GM12878 (cell line): Measurements from ENCODE around the gene C3orf20. TPM values are rescaled to one million over a fixed set of nuclear protein-coding genes. Genes with fewer than 3 reads are reported as not detected.

ENCODE experiments used
- ATAC-seq: fragments of 200-7000 bp; cut with Tn5 transposase; 3 replicates; pipeline ENCODE4 v1.9.1; 2020; ENCODE audit warnings: mild to moderate bottlenecking, moderate library complexity
- BruUV-seq: library from RNA; stranded (reverse); fragments of 400-500 nt; replicated peaks from 2 replicates; lab custom pipeline; 2021; lab: Mats Ljungman, UMichigan
- CTCF ChIA-PET: fragments of 300-600 bp; sonication (Branson Sonifier 250); formaldehyde crosslinking; extraction: SDS; loops from one replicate; lab custom pipeline; 2021; ENCODE audit warnings: inconsistent platforms; lab: Yijun Ruan, JAX
- POLR2A ChIA-PET: fragments of 350-600 bp; formaldehyde crosslinking; extraction: SDS; loops from one replicate; lab custom pipeline; 2021; ENCODE audit warnings: inconsistent platforms; lab: Charles Lee
- RAD21 ChIA-PET: fragments of 300-600 bp; sonication (Branson Sonifier 250); formaldehyde crosslinking; loops from one replicate; lab custom pipeline; 2023; ENCODE audit warnings: antibody characterized with exemption; ENCODE audit not compliant: unreplicated experiment; lab: Charles Lee
- SMC1A ChIA-PET: fragments of 300-600 bp; sonication (Branson Sonifier 250); formaldehyde crosslinking; loops from one replicate; lab custom pipeline; 2023; ENCODE audit not compliant: unreplicated experiment, uncharacterized antibody; lab: Charles Lee
- DNase-seq: peaks from one replicate; pipeline ENCODE4 v3.0.0-alpha.2; 2011; ENCODE audit warnings: low read depth, low spot score
- FAIRE-seq: peaks from 3 replicates; lab custom pipeline; 2011; peaks lifted over from hg19 to GRCh38; lab: Jason Lieb, UNC
- H2AFZ ChIP-seq: 2 replicates; pipeline ENCODE4 v1.6.0; 2011; ENCODE audit warnings: low read depth, low read length, control low read depth; ENCODE audit not compliant: control insufficient read depth
- H3K27ac ChIP-seq: 2 replicates; pipeline ENCODE4 v1.5.1; 2011; ENCODE audit warnings: control low read depth; ENCODE audit not compliant: control insufficient read depth, insufficient read depth
- H3K27me3 ChIP-seq, 2 experiments: replicated peaks in 1 of 2; 2 replicates each; pipeline versions ENCODE4 v1.6.0 to v1.6.1; 2011; ENCODE audit warnings: low read length in 1 of 2; ENCODE audit not compliant: control insufficient read depth in 2 of 2, insufficient read depth in 2 of 2
- H3K36me3 ChIP-seq, 2 experiments: 2 replicates each; pipeline ENCODE4 v1.5.1; 2011; ENCODE audit warnings: low read length in 1 of 2; ENCODE audit not compliant: control insufficient read depth in 2 of 2, insufficient read depth in 2 of 2
- H3K4me1 ChIP-seq: 2 replicates; pipeline ENCODE4 v1.6.1; 2011; ENCODE audit warnings: mild to moderate bottlenecking, low read length, moderate library complexity, mixed read lengths; ENCODE audit not compliant: control insufficient read depth, insufficient read depth
- H3K4me2 ChIP-seq: 2 replicates; pipeline ENCODE4 v1.6.0; 2011; ENCODE audit warnings: control low read depth; ENCODE audit not compliant: control insufficient read depth, insufficient read depth
- H3K4me3 ChIP-seq: fragments of 200-600 bp; sonication (generic); 2 replicates; pipeline ENCODE4 v1.5.1; 2016
- H3K79me2 ChIP-seq: 2 replicates; pipeline ENCODE4 v1.6.0; 2011; ENCODE audit warnings: low read length; ENCODE audit not compliant: control insufficient read depth, insufficient read depth
- H3K9ac ChIP-seq: 2 replicates; pipeline ENCODE4 v1.8.0; 2011; ENCODE audit warnings: low read length, control low read depth, mixed read lengths; ENCODE audit not compliant: control insufficient read depth, insufficient read depth
- H3K9me3 ChIP-seq: replicated peaks from 3 replicates; pipeline ENCODE4 v1.5.1; 2011; ENCODE audit warnings: mild to moderate bottlenecking, low read length; ENCODE audit not compliant: control insufficient read depth, insufficient read depth
- H4K20me1 ChIP-seq: 2 replicates; pipeline ENCODE4 v1.6.0; 2011; ENCODE audit not compliant: control insufficient read depth, insufficient read depth
- ETV6 ChIP-seq, 2 experiments: fragments of 450-650 bp in 1 of 2; IDR thresholded peaks in 1 of 2; conservative IDR thresholded peaks in 1 of 2; 2 replicates each; pipeline ENCODE4 v1.6.1; 2014; ENCODE audit warnings: antibody characterized with exemption in 1 of 2, borderline replicate concordance in 1 of 2, low read depth in 1 of 2, mild to moderate bottlenecking in 1 of 2, moderate library complexity in 1 of 2
- GATAD2B ChIP-seq: fragments of 450-650 bp; conservative IDR thresholded peaks from 2 replicates; pipeline ENCODE4 v1.6.1; 2017; ENCODE audit warnings: low read depth, mild to moderate bottlenecking, moderate library complexity
- ZNF274 ChIP-seq: IDR thresholded peaks from one replicate; pipeline ENCODE4 v1.8.0; 2011; ENCODE audit not compliant: insufficient read length, insufficient read depth
- WGBS: methylation state at CpG from one replicate; pipeline ENCODE4 v1.1.6; 2016; ENCODE audit warnings: low lambda C conversion rate; ENCODE audit not compliant: insufficient replicate concordance, insufficient coverage; ENCODE audit errors: missing lambda C conversion rate; 5-methylcytosine and 5-hydroxymethylcytosine counted together
- in situ Hi-C: fragments of 300-500 bp; cut with MboI; formaldehyde crosslinking; loops from 9 replicates; pipeline ENCODE4 v1.14.3; 2018; ENCODE audit warnings: mixed read lengths
- intact Hi-C: fragments of 100-400 bp; cut with micrococcal nuclease; formaldehyde crosslinking; loops from one replicate; pipeline ENCODE4 v1.14.2; 2022; ENCODE audit not compliant: unreplicated experiment
- polyA plus RNA-seq, 11 experiments: library from polyadenylated mRNA; depleted of rRNA in 4 of 11; unstranded in 6 of 11; stranded (reverse) in 5 of 11; fragments of >200 nt; fragmentation: Nextera tagmentation in 4 of 11; fragmentation: Illumina TruSeq in 1 of 11; extraction: Ambion mirVana in 4 of 11; extraction: Trizol in 1 of 11; gene quantifications; 1 replicate in 1 of 11; 2 replicates in 10 of 11; pipeline versions ENCODE4 v1.2.1 to v1.2.3, GENCODE V29; 2011 to 2016; ENCODE audit warnings: inconsistent platforms in 2 of 11, missing spikeins in 2 of 11, low read depth in 1 of 11
- total RNA-seq, 4 experiments: library from RNA; depleted of rRNA in 3 of 4; stranded (reverse); fragments of >200 nt in 3 of 4; fragmentation: Illumina TruSeq in 1 of 4; extraction: Trizol in 1 of 4; gene quantifications; 2 replicates each; pipeline versions ENCODE4 v1.2.1 to v1.2.3, GENCODE V29; 2013 to 2021
- TF ChIP-seq, protein P1 (sequence below): IDR thresholded peaks from 2 replicates; pipeline ENCODE4 v1.6.1; 2011; ENCODE audit warnings: mild to moderate bottlenecking, low read depth, low read length, moderate library complexity; ENCODE audit not compliant: insufficient replicate concordance

The C3orf20 gene
- total and polyA plus RNA-seq, 10 of the 15 experiments (the other 5 are each of a cell fraction or from before 2014, with no cell fraction given), result 0.05 to 2.9 (median 1.0) TPM

DNA sequence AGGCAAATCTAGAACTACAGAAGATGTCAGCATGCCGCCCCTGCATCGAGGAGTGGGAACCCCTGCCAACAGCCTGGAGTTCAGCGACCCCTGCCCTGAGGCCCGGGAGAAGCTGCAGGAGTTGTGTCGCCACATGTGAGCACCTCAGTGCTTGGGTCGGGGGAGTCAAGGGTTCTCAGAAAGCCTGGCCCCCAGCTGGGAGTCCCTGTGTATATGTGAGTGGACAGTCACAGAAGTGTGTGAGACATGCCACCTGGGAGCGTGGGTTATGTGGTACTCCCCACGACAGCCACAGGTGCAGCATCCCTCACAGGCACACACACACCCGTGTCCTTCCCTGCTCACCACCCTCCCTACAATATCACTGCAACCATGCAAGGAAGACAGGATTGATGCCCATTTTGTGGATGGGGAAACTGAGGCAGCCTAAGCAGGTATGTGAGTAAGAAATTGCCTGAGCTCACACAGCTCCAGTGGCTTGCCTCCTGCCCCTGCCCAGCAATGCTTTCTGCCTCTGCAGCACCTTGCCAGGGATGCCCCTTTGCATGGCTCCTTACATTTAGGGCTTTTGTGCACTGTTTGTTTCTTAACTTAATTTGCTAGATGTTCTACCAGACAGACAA lies 28.3 kb downstream of the C3orf20 start:
- Histone ChIP-seq H3K9ac (no peak overlapping the region), H3K4me1 (peaks cover 5% of the 10 kb centered on the region; the same call in 1 of the 2 replicates), H4K20me1 (no peaks in the 10 kb centered on the region), H3K27ac (no peak overlapping the region), H3K4me3 (no peak overlapping the region), H3K9me3 (no peaks in the 10 kb centered on the region), H2AFZ (no peak overlapping the region), H3K36me3 (peaks cover 2% of the 10 kb centered on the region in 2 experiments; a peak in 3 of 4 replicates), H3K4me2 (no peak overlapping the region), H3K27me3 (no peaks in the 10 kb centered on the region), H3K79me2 (no peaks in the 10 kb centered on the region)
- ATAC-seq (no peak), FAIRE-seq (no peak), DNase-seq (no peak)
- WGBS, result 80% methylated on average over 9 of the region's 9 CpGs
- POLR2A ChIA-PET, result no interaction called here
- RAD21 ChIA-PET, result no interaction called here
- CTCF ChIA-PET, result interaction anchor here (0.6 to 1.7 kb wide), 2 partner anchors 78 to 461 kb away, joined by 3 to 5 read pairs; no protein-coding TSS in a partner anchor
- TF ChIP-seq ZNF274 (no peak), ETV6 (conservative IDR thresholded peaks at IDR 0.05 in 1 of 2, IDR thresholded peaks at IDR 0.05 in 1 of 2; ENCODE audit: borderline replicate concordance in 1 of 2, low read depth in 1 of 2) (no peak)
- intact Hi-C loops, result no loop called here
- SMC1A ChIA-PET, result interaction anchor here (1.7 kb wide), 1 partner anchor 21 kb away, joined by 4 read pairs; no protein-coding TSS in a partner anchor
- in situ Hi-C loops, result no loop called here
- BruUV-seq, result no TSS peak

DNA sequence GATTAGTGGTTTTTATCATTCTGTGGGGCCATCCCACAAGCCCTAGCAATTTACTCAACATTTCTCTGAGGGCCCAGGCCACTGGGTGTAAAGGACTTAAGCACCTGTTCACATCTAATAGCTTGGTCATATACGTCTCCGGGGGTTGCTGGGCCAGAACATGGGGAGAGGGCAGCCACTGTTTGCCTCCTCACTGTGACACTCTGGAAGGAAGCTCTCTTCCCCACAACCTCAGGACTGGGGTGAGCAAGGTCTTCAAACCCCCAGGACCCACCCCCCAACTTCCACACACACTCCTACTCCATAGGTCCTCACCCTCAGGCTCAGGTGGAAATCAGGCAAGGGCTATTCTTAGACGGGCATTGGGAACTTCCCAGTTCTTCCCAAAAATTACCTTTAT lies 28.9 kb downstream of the C3orf20 start:
- Histone ChIP-seq H3K27me3 (no peaks in the 10 kb centered on the region), H2AFZ (no peak overlapping the region), H3K4me1 (peaks cover 3% of the 10 kb centered on the region; the same call in 1 of the 2 replicates), H3K4me3 (no peak overlapping the region), H3K79me2 (no peaks in the 10 kb centered on the region), H3K4me2 (no peak overlapping the region), H3K27ac (no peak overlapping the region), H3K9me3 (no peaks in the 10 kb centered on the region), H3K36me3 (peaks cover 2% of the 10 kb centered on the region in 2 experiments; a peak in 3 of 4 replicates), H4K20me1 (no peaks in the 10 kb centered on the region), H3K9ac (no peak overlapping the region)
- ATAC-seq (no peak), DNase-seq (no peak), FAIRE-seq (no peak)
- ChIA-PET RAD21 (no interaction called here), SMC1A (interaction anchor here (1.7 kb wide), 1 partner anchor 21 kb away, joined by 4 read pairs; no protein-coding TSS in a partner anchor), POLR2A (no interaction called here), CTCF (interaction anchor here (0.6 to 1.7 kb wide), 2 partner anchors 77 to 461 kb away, joined by 3 to 5 read pairs; no protein-coding TSS in a partner anchor)
- intact Hi-C loops (no loop called here), in situ Hi-C loops (no loop called here)
- no TSS peak for BruUV-seq
- no peak for TF ChIP-seq GATAD2B
- TF ChIP-seq, protein P1, sequence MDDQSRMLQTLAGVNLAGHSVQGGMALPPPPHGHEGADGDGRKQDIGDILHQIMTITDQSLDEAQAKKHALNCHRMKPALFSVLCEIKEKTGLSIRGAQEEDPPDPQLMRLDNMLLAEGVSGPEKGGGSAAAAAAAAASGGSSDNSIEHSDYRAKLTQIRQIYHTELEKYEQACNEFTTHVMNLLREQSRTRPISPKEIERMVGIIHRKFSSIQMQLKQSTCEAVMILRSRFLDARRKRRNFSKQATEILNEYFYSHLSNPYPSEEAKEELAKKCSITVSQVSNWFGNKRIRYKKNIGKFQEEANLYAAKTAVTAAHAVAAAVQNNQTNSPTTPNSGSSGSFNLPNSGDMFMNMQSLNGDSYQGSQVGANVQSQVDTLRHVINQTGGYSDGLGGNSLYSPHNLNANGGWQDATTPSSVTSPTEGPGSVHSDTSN, result no peak
- WGBS, result 95% methylated on average over 3 of the region's 3 CpGs
